ENCODE results near the gene ROR2. TPM values are rescaled to one million over a fixed set of nuclear protein-coding genes. Genes with fewer than 3 reads are reported as not detected.

ROR2 gene
- total and polyA plus RNA-seq, 2 donors: 4.5 to 7.1 TPM

DNA sequence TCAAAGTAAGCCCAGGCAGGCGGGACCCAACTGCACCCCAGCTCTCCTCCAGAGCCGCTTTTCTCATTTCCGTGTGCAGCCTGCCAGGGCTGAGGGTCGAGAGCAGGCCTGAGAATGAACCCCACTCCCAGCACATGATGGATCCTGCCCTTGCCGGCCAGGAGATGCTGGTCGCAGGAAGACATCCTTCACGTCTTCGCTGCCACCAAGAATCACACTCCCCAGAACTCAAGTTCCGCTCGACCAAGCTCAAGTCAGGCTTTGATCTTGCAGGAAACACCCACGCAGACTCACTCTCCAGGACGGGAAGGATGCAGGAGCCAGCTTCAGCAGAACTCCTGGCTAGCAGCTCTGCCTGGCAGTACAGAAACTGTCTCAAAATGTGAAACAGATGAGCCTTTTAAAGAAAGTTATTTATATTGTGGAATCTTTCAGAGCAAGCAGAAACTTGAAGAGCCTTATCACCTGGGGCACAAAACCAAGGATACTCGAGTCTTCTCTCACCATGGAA is 102.4 kb downstream of the ROR2 start:
- WGBS: 55% methylated on average over 13 of the region's 13 CpGs
- Histone ChIP-seq H3K27ac (ENCODE audit: low read depth in 1 of 2, low read length in 1 of 2) (peak overlapping the region; percentile 20 to 33), H3K27me3 (ENCODE audit: control insufficient read depth in 2 of 2, insufficient read depth in 1 of 2, low read length in 1 of 2) (peaks cover 0 to 9% of the 10 kb centered on the region in 2 donors), H3K9me3 (ENCODE audit: control insufficient read depth in 2 of 2, insufficient read depth in 1 of 2, low read length in 1 of 2) (no peaks in the 10 kb centered on the region), H3K4me1 (ENCODE audit: control insufficient read depth in 2 of 2, insufficient read depth in 2 of 2, low read length in 2 of 2) (peaks cover 9 to 42% of the 10 kb centered on the region in 2 donors), H3K4me3 (ENCODE audit: low read length in 2 of 2) (no peak overlapping the region), H3K36me3 (ENCODE audit: control insufficient read depth in 2 of 2, insufficient read depth in 2 of 2, low read length in 1 of 2) (no peaks in the 10 kb centered on the region)
- peak in 2 of 9 donors; percentile 28 to 57 for DNase-seq (ENCODE audit: low read depth in 6 of 9, low spot score in 9 of 9)

DNA sequence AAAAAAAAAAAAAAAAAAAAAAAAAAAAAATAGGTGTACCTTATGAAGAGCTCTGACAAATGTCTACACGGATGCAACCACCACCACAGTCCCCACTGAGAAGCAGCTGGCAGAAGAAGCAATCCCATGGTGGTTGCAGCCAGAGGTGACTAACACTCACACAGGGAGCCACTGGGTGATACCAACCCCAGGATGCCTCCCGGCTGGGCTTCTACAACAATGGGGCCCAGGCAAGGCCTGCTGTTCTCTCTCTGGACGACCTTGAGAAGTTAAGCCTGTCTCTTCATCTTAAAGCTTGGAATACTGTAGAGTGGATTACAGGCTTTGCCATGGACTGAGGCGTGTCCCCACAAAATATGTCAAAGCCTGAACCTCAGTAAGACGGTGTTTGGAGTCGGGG is 104.1 kb downstream of the ROR2 start:
- DNase-seq (ENCODE audit: low read depth in 6 of 9, low spot score in 9 of 9): no peak
- H3K36me3 ChIP-seq (ENCODE audit: control insufficient read depth in 2 of 2, insufficient read depth in 2 of 2, low read length in 1 of 2): no peaks in the 10 kb centered on the region

DNA sequence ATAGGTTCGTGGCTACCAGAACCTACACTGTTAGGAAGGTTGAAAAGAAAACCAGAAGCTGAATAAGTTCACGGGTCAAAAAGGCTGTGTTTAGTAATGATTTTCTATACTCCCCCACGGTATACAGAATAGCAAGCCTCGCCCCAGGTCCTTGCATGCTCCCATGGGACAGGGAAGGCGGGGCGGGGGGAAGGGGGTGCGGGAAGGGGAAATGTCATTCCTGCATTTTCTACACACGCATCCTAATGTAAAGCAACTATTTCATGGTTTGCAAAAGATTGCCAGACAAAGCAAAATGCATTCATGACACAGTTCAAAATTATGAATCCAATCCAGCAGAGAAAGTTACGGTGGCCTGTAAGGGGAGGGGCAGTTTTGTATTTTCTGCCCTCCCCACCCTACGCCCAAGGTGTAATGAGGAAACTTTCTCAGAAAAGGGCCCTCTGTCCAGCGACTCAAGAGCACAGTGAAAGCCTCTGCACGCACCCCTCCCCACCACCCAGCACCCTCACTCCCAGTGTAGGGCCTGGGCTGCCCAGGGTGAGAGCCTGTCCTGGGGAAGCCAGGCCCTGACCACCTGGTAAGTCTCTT is 105.2 kb downstream of the ROR2 start:
- H3K4me1 ChIP-seq (ENCODE audit: control insufficient read depth in 2 of 2, insufficient read depth in 2 of 2, low read length in 2 of 2): peaks cover 9 to 60% of the 10 kb centered on the region in 2 donors
- no peaks in the 10 kb centered on the region for H3K9me3 ChIP-seq (ENCODE audit: control insufficient read depth in 2 of 2, insufficient read depth in 1 of 2, low read length in 1 of 2)
- H3K27me3 ChIP-seq (ENCODE audit: control insufficient read depth in 2 of 2, insufficient read depth in 1 of 2, low read length in 1 of 2): peaks cover 0 to 9% of the 10 kb centered on the region in 2 donors
- H3K4me3 ChIP-seq (ENCODE audit: low read length in 2 of 2): no peak overlapping the region
- H3K36me3 ChIP-seq (ENCODE audit: control insufficient read depth in 2 of 2, insufficient read depth in 2 of 2, low read length in 1 of 2): no peaks in the 10 kb centered on the region
- DNase-seq (ENCODE audit: low read depth in 6 of 9, low spot score in 9 of 9): no peak
- H3K27ac ChIP-seq (ENCODE audit: low read depth in 1 of 2, low read length in 1 of 2): no peak overlapping the region
- whole genome bisulfite sequencing: 90% methylated on average over 12 of the region's 12 CpGs

More for the DNA sequence above, 104.1 kb downstream of the ROR2 start:
- H3K27ac ChIP-seq (ENCODE audit: low read depth in 1 of 2, low read length in 1 of 2): no peak overlapping the region
- WGBS: 95% methylated on average over 6 of the region's 6 CpGs
- peaks cover 0 to 9% of the 10 kb centered on the region in 2 donors for H3K27me3 ChIP-seq (ENCODE audit: control insufficient read depth in 2 of 2, insufficient read depth in 1 of 2, low read length in 1 of 2)
- peaks cover 9 to 50% of the 10 kb centered on the region in 2 donors for H3K4me1 ChIP-seq (ENCODE audit: control insufficient read depth in 2 of 2, insufficient read depth in 2 of 2, low read length in 2 of 2)
- H3K4me3 ChIP-seq (ENCODE audit: low read length in 2 of 2): no peak overlapping the region
- H3K9me3 ChIP-seq (ENCODE audit: control insufficient read depth in 2 of 2, insufficient read depth in 1 of 2, low read length in 1 of 2): no peaks in the 10 kb centered on the region

DNA sequence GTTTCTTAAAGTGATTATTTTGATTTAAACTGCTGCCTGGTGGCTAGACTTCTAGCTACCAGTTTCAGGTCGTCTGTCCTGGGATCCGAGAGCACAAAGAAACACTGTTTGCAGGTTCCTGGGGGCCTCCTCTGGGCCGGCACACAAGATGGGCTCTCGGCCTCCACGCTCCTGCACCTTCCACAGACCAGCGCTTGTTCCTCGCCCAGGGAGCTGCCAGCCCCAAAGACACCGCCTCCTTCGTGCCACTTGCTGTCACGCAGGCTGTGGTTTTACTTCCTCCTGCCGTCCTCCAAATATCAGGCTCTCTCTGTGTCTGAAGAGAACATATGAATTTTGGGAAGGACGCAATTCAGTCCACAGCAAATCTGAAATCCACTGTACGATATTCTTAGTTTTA is 105.8 kb downstream of the ROR2 start:
- no peaks in the 10 kb centered on the region for H3K9me3 ChIP-seq (ENCODE audit: control insufficient read depth in 2 of 2, insufficient read depth in 1 of 2, low read length in 1 of 2)
- H3K4me3 ChIP-seq (ENCODE audit: low read length in 2 of 2): no peak overlapping the region
- no peak overlapping the region for H3K27ac ChIP-seq (ENCODE audit: low read depth in 1 of 2, low read length in 1 of 2)
- peaks cover 0 to 9% of the 10 kb centered on the region in 2 donors for H3K27me3 ChIP-seq (ENCODE audit: control insufficient read depth in 2 of 2, insufficient read depth in 1 of 2, low read length in 1 of 2)
- WGBS: 13% methylated on average over 13 of the region's 13 CpGs
- H3K4me1 ChIP-seq (ENCODE audit: control insufficient read depth in 2 of 2, insufficient read depth in 2 of 2, low read length in 2 of 2): peaks cover 9 to 63% of the 10 kb centered on the region in 2 donors
- H3K36me3 ChIP-seq (ENCODE audit: control insufficient read depth in 2 of 2, insufficient read depth in 2 of 2, low read length in 1 of 2): no peaks in the 10 kb centered on the region
- DNase-seq (ENCODE audit: low read depth in 6 of 9, low spot score in 9 of 9): peak in 1 of 9 donors; percentile 20

DNA sequence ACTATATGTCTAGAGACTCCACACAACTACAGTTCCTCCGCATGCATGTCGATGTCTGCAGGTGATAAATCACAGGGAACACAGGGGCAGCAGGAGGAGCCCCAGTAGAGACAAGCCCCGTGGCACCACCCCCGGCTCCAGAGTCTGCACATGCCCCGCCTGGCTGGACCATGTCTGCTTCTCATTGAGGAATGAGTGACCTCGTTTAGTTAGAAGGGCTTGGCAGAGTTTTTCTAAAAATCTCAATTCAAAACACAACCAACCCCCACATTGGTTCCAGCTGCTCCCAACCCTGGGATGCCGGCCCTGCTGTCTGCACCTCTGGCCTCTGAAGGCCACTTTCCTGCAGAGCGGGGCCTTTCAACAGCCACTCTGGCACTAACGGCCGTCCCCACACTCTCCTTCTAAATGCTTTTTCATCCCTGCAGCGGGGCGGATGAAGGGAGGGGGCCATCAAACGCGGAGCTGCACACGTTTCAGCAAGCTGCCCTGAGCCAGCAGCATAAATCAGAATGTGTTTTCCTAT is 106.3 kb downstream of the ROR2 start:
- WGBS: 20% methylated on average over 15 of the region's 15 CpGs
- Histone ChIP-seq H3K4me3 (ENCODE audit: low read length in 2 of 2) (no peak overlapping the region), H3K9me3 (ENCODE audit: control insufficient read depth in 2 of 2, insufficient read depth in 1 of 2, low read length in 1 of 2) (no peaks in the 10 kb centered on the region), H3K4me1 (ENCODE audit: control insufficient read depth in 2 of 2, insufficient read depth in 2 of 2, low read length in 2 of 2) (peaks cover 9 to 63% of the 10 kb centered on the region in 2 donors), H3K36me3 (ENCODE audit: control insufficient read depth in 2 of 2, insufficient read depth in 2 of 2, low read length in 1 of 2) (no peaks in the 10 kb centered on the region), H3K27ac (ENCODE audit: low read depth in 1 of 2, low read length in 1 of 2) (no peak overlapping the region), H3K27me3 (ENCODE audit: control insufficient read depth in 2 of 2, insufficient read depth in 1 of 2, low read length in 1 of 2) (peaks cover 0 to 9% of the 10 kb centered on the region in 2 donors)
- peak in 1 of 9 donors; percentile 45 for DNase-seq (ENCODE audit: low read depth in 6 of 9, low spot score in 9 of 9)

DNA sequence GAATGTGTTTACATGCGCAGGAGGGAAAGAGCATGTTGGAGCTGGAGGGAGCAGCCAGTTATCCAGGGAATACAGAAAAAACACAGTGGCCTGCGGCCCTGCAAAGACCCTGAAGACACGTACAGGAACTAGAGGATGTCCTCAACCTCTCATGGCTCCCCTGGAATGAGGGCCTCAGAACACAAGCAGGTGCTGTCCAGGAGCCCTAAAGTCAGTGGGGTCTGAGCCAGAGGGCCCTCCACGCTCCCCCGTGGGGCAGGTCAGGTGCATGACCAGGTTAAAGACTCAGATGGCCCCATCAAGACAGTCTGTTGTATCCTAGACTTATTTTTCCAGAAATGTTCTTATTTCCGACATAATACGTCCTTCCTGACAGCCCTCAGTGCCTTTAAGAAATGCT is 106.9 kb downstream of the ROR2 start:
- H3K27ac ChIP-seq (ENCODE audit: low read depth in 1 of 2, low read length in 1 of 2): peak overlapping the region in 1 of 2 donors; percentile 10
- 84% methylated on average over 7 of the region's 7 CpGs for WGBS
- no peak overlapping the region for H3K4me3 ChIP-seq (ENCODE audit: low read length in 2 of 2)
- H3K27me3 ChIP-seq (ENCODE audit: control insufficient read depth in 2 of 2, insufficient read depth in 1 of 2, low read length in 1 of 2): peaks cover 0 to 9% of the 10 kb centered on the region in 2 donors
- H3K9me3 ChIP-seq (ENCODE audit: control insufficient read depth in 2 of 2, insufficient read depth in 1 of 2, low read length in 1 of 2): no peaks in the 10 kb centered on the region
- no peak for DNase-seq (ENCODE audit: low read depth in 6 of 9, low spot score in 9 of 9)
- H3K4me1 ChIP-seq (ENCODE audit: control insufficient read depth in 2 of 2, insufficient read depth in 2 of 2, low read length in 2 of 2): peaks cover 9 to 68% of the 10 kb centered on the region in 2 donors
- H3K36me3 ChIP-seq (ENCODE audit: control insufficient read depth in 2 of 2, insufficient read depth in 2 of 2, low read length in 1 of 2): no peaks in the 10 kb centered on the region

DNA sequence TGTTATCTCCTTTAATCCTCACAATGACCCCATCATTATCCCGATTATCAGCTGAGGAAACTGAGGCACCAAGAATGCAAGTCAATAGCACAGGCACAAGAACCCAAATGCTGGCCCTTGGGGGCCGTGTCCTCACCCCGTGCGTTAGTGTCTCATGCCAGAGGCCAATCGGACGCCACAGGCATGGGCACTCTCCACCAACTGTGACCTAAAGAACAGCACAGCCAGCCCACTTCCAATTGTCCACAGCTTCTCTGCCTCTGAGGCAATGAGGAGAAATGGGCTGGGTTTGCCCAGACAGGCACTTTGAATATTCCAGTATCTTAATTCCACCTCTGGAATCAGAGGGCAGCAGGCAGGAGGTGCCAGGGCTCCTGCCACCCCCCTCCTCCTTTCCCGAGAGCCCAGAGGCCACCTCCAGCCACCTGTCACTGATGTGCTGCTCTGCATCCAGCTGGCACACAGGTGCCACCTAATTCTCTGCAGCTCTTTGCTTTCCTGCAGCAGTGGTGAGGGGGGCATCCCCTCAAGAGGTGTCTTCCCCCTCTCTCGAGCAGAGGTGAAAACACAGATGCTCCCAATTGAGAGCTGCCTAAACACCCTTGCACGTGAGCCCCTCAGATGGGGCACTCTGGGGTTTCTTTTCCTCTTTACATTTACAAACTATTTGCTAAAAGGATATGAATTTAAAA is 107.5 kb downstream of the ROR2 start:
- Histone ChIP-seq H3K27me3 (ENCODE audit: control insufficient read depth in 2 of 2, insufficient read depth in 1 of 2, low read length in 1 of 2) (peaks cover 0 to 9% of the 10 kb centered on the region in 2 donors), H3K36me3 (ENCODE audit: control insufficient read depth in 2 of 2, insufficient read depth in 2 of 2, low read length in 1 of 2) (no peaks in the 10 kb centered on the region), H3K9me3 (ENCODE audit: control insufficient read depth in 2 of 2, insufficient read depth in 1 of 2, low read length in 1 of 2) (no peaks in the 10 kb centered on the region), H3K4me1 (ENCODE audit: control insufficient read depth in 2 of 2, insufficient read depth in 2 of 2, low read length in 2 of 2) (peaks cover 9 to 65% of the 10 kb centered on the region in 2 donors), H3K27ac (ENCODE audit: low read depth in 1 of 2, low read length in 1 of 2) (peak overlapping the region in 1 of 2 donors; percentile 10), H3K4me3 (ENCODE audit: low read length in 2 of 2) (no peak overlapping the region)
- peak in 6 of 9 donors; percentile 51 to 83 (median 64) for DNase-seq (ENCODE audit: low read depth in 6 of 9, low spot score in 9 of 9)
- 61% methylated on average over 9 of the region's 9 CpGs for WGBS

DNA sequence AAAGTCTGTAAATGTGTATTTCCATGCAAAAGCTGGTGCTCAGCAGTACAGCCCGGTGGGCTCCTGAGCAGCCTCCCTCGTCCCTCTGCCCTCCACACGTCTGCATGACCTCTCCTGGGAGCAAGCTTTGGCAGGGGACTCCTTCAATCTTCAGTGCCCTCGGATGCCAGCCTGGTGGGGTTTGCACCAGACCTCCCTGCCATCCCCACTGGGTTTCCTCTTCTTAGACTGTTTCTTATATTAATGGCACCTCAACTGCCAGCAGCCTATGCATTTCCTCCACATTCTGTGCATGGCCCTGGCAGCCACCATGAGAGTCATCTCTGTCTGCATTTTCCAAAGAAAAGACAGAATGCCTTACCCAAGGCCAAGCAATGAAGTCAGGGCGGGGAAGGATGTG is 108.4 kb downstream of the ROR2 start:
- peaks cover 9 to 64% of the 10 kb centered on the region in 2 donors for H3K4me1 ChIP-seq (ENCODE audit: control insufficient read depth in 2 of 2, insufficient read depth in 2 of 2, low read length in 2 of 2)
- WGBS: 95% methylated on average over 5 of the region's 5 CpGs
- no peak overlapping the region for H3K27ac ChIP-seq (ENCODE audit: low read depth in 1 of 2, low read length in 1 of 2)
- peaks cover 0 to 9% of the 10 kb centered on the region in 2 donors for H3K27me3 ChIP-seq (ENCODE audit: control insufficient read depth in 2 of 2, insufficient read depth in 1 of 2, low read length in 1 of 2)
- no peak overlapping the region for H3K4me3 ChIP-seq (ENCODE audit: low read length in 2 of 2)
- no peaks in the 10 kb centered on the region for H3K36me3 ChIP-seq (ENCODE audit: control insufficient read depth in 2 of 2, insufficient read depth in 2 of 2, low read length in 1 of 2)
- DNase-seq (ENCODE audit: low read depth in 6 of 9, low spot score in 9 of 9): no peak
- H3K9me3 ChIP-seq (ENCODE audit: control insufficient read depth in 2 of 2, insufficient read depth in 1 of 2, low read length in 1 of 2): peaks cover 0 to 1% of the 10 kb centered on the region in 2 donors

DNA sequence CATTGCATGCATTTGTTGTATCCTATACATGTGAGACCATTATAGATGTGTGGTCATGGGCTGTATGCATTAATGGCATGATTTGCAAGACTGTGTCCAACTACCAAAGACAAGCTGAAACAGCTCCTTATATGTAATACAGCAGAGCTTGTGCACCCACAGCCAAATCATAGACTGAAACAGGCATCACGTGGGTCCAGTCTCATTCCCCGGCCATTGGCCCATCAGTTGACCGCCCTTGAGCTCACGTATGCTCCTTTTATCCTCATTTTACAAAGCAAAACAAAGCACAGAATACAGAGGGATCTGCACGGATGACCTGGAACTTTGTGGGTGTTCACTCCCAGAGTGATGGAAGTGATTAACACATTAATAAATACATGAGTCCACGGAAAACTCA is 109.1 kb downstream of the ROR2 start:
- no peak for DNase-seq (ENCODE audit: low read depth in 6 of 9, low spot score in 9 of 9)
- WGBS: 95% methylated on average over 6 of the region's 6 CpGs
- peaks cover 9 to 67% of the 10 kb centered on the region in 2 donors for H3K4me1 ChIP-seq (ENCODE audit: control insufficient read depth in 2 of 2, insufficient read depth in 2 of 2, low read length in 2 of 2)

More for the DNA sequence above, 109.1 kb downstream of the ROR2 start:
- peaks cover 0 to 7% of the 10 kb centered on the region in 2 donors for H3K9me3 ChIP-seq (ENCODE audit: control insufficient read depth in 2 of 2, insufficient read depth in 1 of 2, low read length in 1 of 2)
- no peak overlapping the region for H3K27ac ChIP-seq (ENCODE audit: low read depth in 1 of 2, low read length in 1 of 2)
- no peaks in the 10 kb centered on the region for H3K36me3 ChIP-seq (ENCODE audit: control insufficient read depth in 2 of 2, insufficient read depth in 2 of 2, low read length in 1 of 2)
- peaks cover 0 to 9% of the 10 kb centered on the region in 2 donors for H3K27me3 ChIP-seq (ENCODE audit: control insufficient read depth in 2 of 2, insufficient read depth in 1 of 2, low read length in 1 of 2)
- H3K4me3 ChIP-seq (ENCODE audit: low read length in 2 of 2): no peak overlapping the region
